Bronchial epithelial cell (primary cell): ENCODE data around the gene NRP1. TPM values are rescaled to one million over a fixed set of nuclear protein-coding genes. Genes with fewer than 3 reads are reported as not detected.

ENCODE experiments used
- DNase-seq: peaks from one replicate; pipeline ENCODE4 v3.0.0-alpha.2; 2010; ENCODE audit warnings: low read depth
- FAIRE-seq: peaks from 2 replicates; lab custom pipeline; 2011; peaks lifted over from hg19 to GRCh38; lab: Jason Lieb, UNC
- H3K27me3 ChIP-seq: 2 replicates; pipeline ENCODE4 v1.5.1; 2011; ENCODE audit warnings: low read length; ENCODE audit not compliant: control insufficient read depth, insufficient read depth
- H3K36me3 ChIP-seq: 2 replicates; pipeline ENCODE4 v1.5.1; 2011; ENCODE audit warnings: low read length; ENCODE audit not compliant: control insufficient read depth, insufficient read depth
- H3K4me3 ChIP-seq: 2 replicates; pipeline ENCODE4 v1.5.1; 2011; ENCODE audit warnings: mild to moderate bottlenecking, low read depth, low read length, control low read depth
- CTCF ChIP-seq: IDR thresholded peaks from 2 replicates; pipeline ENCODE4 v1.5.1; 2011; ENCODE audit warnings: mild to moderate bottlenecking, moderate library complexity, low read length, control low read depth, inconsistent platforms; ENCODE audit not compliant: insufficient read depth, severe bottlenecking
- total RNA-seq: library from RNA; depleted of rRNA; stranded (reverse); fragments of >200 nt; gene quantifications from 2 replicates; pipeline ENCODE4 v1.2.1, GENCODE V29; 2014

Gene NRP1
- total RNA-seq, 1 donor from 2014 or later, result 21.6 TPM

GRCh38 chr10:33272635-33273034 lies 61.8 kb downstream of the NRP1 start:
- peaks cover 3% of the 10 kb centered on the region for H3K36me3 ChIP-seq
- H3K27me3 ChIP-seq, result no peaks in the 10 kb centered on the region
- TF ChIP-seq CTCF, result no peak
- DNase-seq (no peak), FAIRE-seq (no peak)
- no peak overlapping the region for H3K4me3 ChIP-seq

DNA sequence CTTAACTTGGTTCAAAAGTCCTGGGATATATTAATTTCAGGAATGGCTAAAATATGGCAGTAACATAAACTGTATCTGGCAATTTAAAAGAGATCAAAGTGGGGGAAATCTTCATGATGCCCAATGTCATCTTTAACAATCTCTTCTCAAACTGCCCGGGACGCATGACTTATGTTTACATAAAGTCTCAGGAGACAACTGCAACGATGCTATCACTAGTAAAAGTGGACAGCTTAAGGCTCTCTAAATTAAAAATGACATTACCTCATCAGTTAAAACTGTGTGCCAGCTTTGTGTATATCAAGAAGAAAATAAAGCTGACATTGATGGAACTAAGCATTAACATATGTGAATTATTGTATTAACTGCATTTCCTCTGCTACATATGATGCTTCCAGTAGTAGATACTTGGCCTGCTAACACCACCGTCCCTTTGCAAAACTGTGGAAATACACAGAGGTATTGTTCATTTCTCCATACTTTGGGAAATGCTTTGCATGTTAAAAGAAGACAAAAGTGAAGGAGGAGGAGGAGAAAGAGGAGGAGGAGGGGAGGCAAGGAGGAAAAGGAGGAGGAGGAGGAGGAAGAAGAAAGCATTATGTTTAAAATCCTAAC lies 62.4 kb downstream of the NRP1 start:
- no peak for DNase-seq

GRCh38 chr10:33270971-33271370 lies 63.5 kb downstream of the NRP1 start:
- no peak for FAIRE-seq
- Histone ChIP-seq H3K36me3 (peaks cover 3% of the 10 kb centered on the region), H3K4me3 (no peak overlapping the region), H3K27me3 (no peaks in the 10 kb centered on the region)
- no peak for DNase-seq
- TF ChIP-seq CTCF, result no peak

More for the DNA sequence above, 62.4 kb downstream of the NRP1 start:
- Histone ChIP-seq H3K4me3 (no peak overlapping the region), H3K27me3 (no peaks in the 10 kb centered on the region), H3K36me3 (peaks cover 3% of the 10 kb centered on the region)
- TF ChIP-seq CTCF, result no peak
- FAIRE-seq, result no peak

DNA sequence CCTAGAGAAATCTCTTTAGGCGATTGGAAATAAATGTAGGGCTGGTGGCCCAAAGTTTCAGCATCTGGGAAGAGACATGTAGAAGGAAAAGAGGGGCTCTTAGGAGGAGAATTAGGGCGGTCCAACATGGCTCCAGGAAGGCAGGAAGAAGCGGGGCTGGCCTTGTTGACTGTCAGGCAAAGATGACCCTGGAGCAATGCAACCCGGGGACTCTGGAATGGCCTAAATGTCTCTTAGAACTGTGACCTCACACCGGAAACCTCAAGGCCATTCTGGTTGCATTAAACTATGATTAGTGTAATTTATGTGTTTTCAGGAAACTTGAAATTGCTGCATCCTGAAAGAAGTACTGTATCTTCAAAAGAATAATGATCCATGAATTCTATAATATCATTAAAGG lies 66.8 kb downstream of the NRP1 start:
- H3K27me3 ChIP-seq, result no peaks in the 10 kb centered on the region
- no peak overlapping the region for H3K4me3 ChIP-seq
- FAIRE-seq (no peak), DNase-seq (no peak)
- TF ChIP-seq CTCF, result no peak
- peaks cover 3% of the 10 kb centered on the region for H3K36me3 ChIP-seq

DNA sequence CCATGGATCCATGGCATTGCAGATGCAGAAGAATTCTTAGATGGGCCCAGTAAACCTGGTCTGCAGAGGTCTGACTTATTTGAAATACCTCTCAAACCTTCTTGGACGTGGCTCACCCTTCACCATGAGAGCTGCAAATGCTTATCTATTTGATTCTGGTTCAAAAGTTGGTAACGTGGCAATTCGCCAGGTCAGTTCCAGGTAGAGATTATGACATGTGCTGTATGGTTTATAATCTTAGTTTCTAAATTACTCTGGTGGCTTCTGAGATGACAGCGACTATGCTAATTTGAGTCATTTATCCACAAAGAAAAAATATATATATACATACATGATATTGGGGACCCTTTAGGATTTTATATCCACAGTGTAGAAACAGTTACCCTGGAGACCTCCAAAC lies 68.8 kb downstream of the NRP1 start:
- H3K36me3 ChIP-seq, result peaks cover 3% of the 10 kb centered on the region
- H3K27me3 ChIP-seq, result no peaks in the 10 kb centered on the region
- TF ChIP-seq CTCF, result no peak
- FAIRE-seq (no peak), DNase-seq (no peak)
- H3K4me3 ChIP-seq, result no peak overlapping the region

DNA sequence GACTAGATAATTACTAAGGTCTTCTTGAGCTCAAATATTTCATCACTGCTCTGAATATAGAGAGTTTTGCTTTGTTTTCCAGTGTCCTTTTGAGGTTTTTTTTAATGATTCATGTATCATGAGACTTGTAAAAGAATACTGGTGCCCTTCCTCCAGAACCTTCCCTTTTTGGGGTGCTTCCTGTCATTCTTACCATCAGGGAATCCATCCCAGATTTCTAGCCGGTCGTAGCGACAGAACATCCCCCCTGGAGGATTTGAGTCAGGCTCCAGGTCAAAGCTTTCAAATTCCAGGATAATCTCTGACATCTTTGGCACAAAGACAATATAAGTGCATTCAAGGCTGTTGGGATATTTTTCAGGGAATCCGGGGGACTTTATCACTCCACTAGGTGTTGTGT lies 71.0 kb downstream of the NRP1 start:
- Histone ChIP-seq H3K27me3 (no peaks in the 10 kb centered on the region), H3K36me3 (peaks cover 2% of the 10 kb centered on the region), H3K4me3 (no peak overlapping the region)
- DNase-seq, result peak; percentile 35
- FAIRE-seq, result no peak
- no peak for TF ChIP-seq CTCF
